H1 (cell line): Measurements from ENCODE around the gene PCDHGA7. TPM values are rescaled to one million over a fixed set of nuclear protein-coding genes. Genes with fewer than 3 reads are reported as not detected.
A peak's percentile ranks its signal among the peaks of the same experiment; 100 is the strongest.
"Not testable (repeated sequence)": the region's sequence is repeated elsewhere in the genome, so short reads cannot be mapped to it uniquely, and the experiment has no call there.

Experiments
- CTCF ChIA-PET: fragments of 300-600 bp; sonication (Branson Sonifier 250); formaldehyde crosslinking; loops from one replicate; lab custom pipeline; 2021; ENCODE audit not compliant: partially characterized antibody; lab: Charles Lee
- POLR2A ChIA-PET: fragments of 300-600 bp; sonication (Branson Sonifier 250); formaldehyde crosslinking; loops from one replicate; lab custom pipeline; 2021; ENCODE audit warnings: inconsistent platforms; ENCODE audit not compliant: partially characterized antibody; lab: Charles Lee
- DNase-seq, 2 experiments: peaks; one replicate each; pipeline versions ENCODE4 v3.0.0 to v3.0.0-alpha.2; 2010 to 2022; ENCODE audit warnings: low spot score in 2 of 2, low read depth in 1 of 2, mixed read lengths in 1 of 2
- FAIRE-seq: peaks from 2 replicates; lab custom pipeline; 2011; peaks lifted over from hg19 to GRCh38; lab: Jason Lieb, UNC
- H2AFZ ChIP-seq: 2 replicates; pipeline ENCODE4 v1.8.1; 2012; ENCODE audit warnings: low read length, inconsistent platforms
- H2AK5ac ChIP-seq: 2 replicates; pipeline ENCODE4 v1.6.1; 2013; ENCODE audit warnings: low read depth, low read length
- H2BK120ac ChIP-seq: replicated peaks from 2 replicates; pipeline ENCODE3; 2013; ENCODE audit warnings: low read depth, low read length, inconsistent platforms
- H2BK12ac ChIP-seq: 2 replicates; pipeline ENCODE4 v1.6.1; 2013; ENCODE audit warnings: low read depth, low read length
- H2BK15ac ChIP-seq: 2 replicates; pipeline ENCODE4 v1.6.1; 2013; ENCODE audit warnings: low read length
- H2BK20ac ChIP-seq: 2 replicates; pipeline ENCODE4 v1.6.1; 2013; ENCODE audit warnings: low read length
- H2BK5ac ChIP-seq: 2 replicates; pipeline ENCODE4 v1.6.1; 2013; ENCODE audit warnings: low read depth, low read length
- H3K14ac ChIP-seq: 2 replicates; pipeline ENCODE4 v1.6.1; 2013; ENCODE audit warnings: inconsistent platforms; ENCODE audit not compliant: insufficient read length
- H3K18ac ChIP-seq: 2 replicates; pipeline ENCODE4 v1.6.1; 2013; ENCODE audit warnings: low read length; ENCODE audit errors: extremely low read depth
- H3K23ac ChIP-seq: 2 replicates; pipeline ENCODE4 v1.6.1; 2013; ENCODE audit warnings: inconsistent platforms; ENCODE audit not compliant: insufficient read length
- H3K23me2 ChIP-seq: 2 replicates; pipeline ENCODE4 v1.6.1; 2013; ENCODE audit warnings: low read depth, low read length
- H3K27ac ChIP-seq: 2 replicates; pipeline ENCODE4 v1.6.1; 2011; ENCODE audit warnings: low read depth, low read length, inconsistent platforms
- H3K27me3 ChIP-seq, 4 experiments: replicated peaks in 1 of 4; 1 replicate in 1 of 4; 2 replicates in 3 of 4; pipeline versions ENCODE4 v1.6.1 to v1.8.1; 2011 to 2013; ENCODE audit warnings: low read length in 3 of 4, mild to moderate bottlenecking in 3 of 4, inconsistent platforms in 2 of 4, mixed read lengths in 2 of 4, moderate library complexity in 1 of 4; ENCODE audit not compliant: control insufficient read depth in 3 of 4, insufficient read depth in 3 of 4; ENCODE audit errors: extremely low read depth in 1 of 4
- H3K36me3 ChIP-seq, 4 experiments: 2 replicates each; pipeline versions ENCODE4 v1.6.1 to v1.8.1; 2011 to 2013; ENCODE audit warnings: mild to moderate bottlenecking in 4 of 4, low read length in 3 of 4, moderate library complexity in 2 of 4, control low read depth in 1 of 4, inconsistent platforms in 1 of 4; ENCODE audit not compliant: insufficient read depth in 4 of 4, control insufficient read depth in 2 of 4
- H3K4ac ChIP-seq: replicated peaks from 2 replicates; pipeline ENCODE3; 2013; ENCODE audit warnings: low read length, low read depth, mixed read lengths, inconsistent platforms; ENCODE audit not compliant: insufficient read length
- H3K4me1 ChIP-seq, 4 experiments: replicated peaks in 1 of 4; 1 replicate in 1 of 4; 2 replicates in 3 of 4; pipeline versions ENCODE4 v1.6.1 to v1.8.1; 2011 to 2013; ENCODE audit warnings: low read length in 3 of 4, inconsistent platforms in 2 of 4, mixed read lengths in 1 of 4; ENCODE audit not compliant: insufficient read depth in 4 of 4, control insufficient read depth in 3 of 4
- H3K4me2 ChIP-seq, 2 experiments: 2 replicates each; pipeline versions ENCODE4 v1.6.1 to v1.8.1; 2011 to 2013; ENCODE audit warnings: low read depth in 2 of 2, low read length in 2 of 2, control low read depth in 1 of 2, inconsistent platforms in 1 of 2, mild to moderate bottlenecking in 1 of 2; ENCODE audit not compliant: insufficient read depth in 1 of 2
- H3K4me3 ChIP-seq, 4 experiments: fragments of 200-600, 300-600 bp in 1 of 4; sonication (generic), shearing (Covaris generic), sonication (Bioruptor Twin) in 1 of 4; 2 replicates each; pipeline versions ENCODE4 v1.5.1 to v1.8.1; 2011 to 2016; ENCODE audit warnings: low read length in 4 of 4, low read depth in 3 of 4, control low read depth in 2 of 4, inconsistent platforms in 2 of 4, mild to moderate bottlenecking in 2 of 4, mixed read lengths in 1 of 4, moderate library complexity in 1 of 4; ENCODE audit not compliant: insufficient read depth in 2 of 4; ENCODE audit errors: extremely low read depth in 1 of 4
- H3K56ac ChIP-seq: replicated peaks from 2 replicates; pipeline ENCODE3; 2013; ENCODE audit warnings: low read depth, mild to moderate bottlenecking, mixed read lengths, low read length, inconsistent platforms; ENCODE audit not compliant: insufficient read length
- H3K79me1 ChIP-seq: 2 replicates; pipeline ENCODE4 v1.6.1; 2013; ENCODE audit warnings: low read depth, low read length, control low read depth
- H3K79me2 ChIP-seq, 2 experiments: 2 replicates each; pipeline versions ENCODE4 v1.6.1 to v1.8.1; 2012 to 2013; ENCODE audit warnings: low read length in 2 of 2, mild to moderate bottlenecking in 2 of 2, inconsistent platforms in 1 of 2; ENCODE audit not compliant: insufficient read depth in 2 of 2, control insufficient read depth in 1 of 2
- H3K9ac ChIP-seq, 4 experiments: replicated peaks in 1 of 4; 1 replicate in 1 of 4; 2 replicates in 3 of 4; pipeline versions ENCODE4 v1.6.1 to v1.8.1; 2011 to 2013; ENCODE audit warnings: low read depth in 3 of 4, low read length in 3 of 4, control low read depth in 2 of 4, mild to moderate bottlenecking in 2 of 4, moderate library complexity in 2 of 4, inconsistent platforms in 1 of 4; ENCODE audit errors: extremely low read depth in 1 of 4
- H3K9me3 ChIP-seq, 2 experiments: 2 replicates each; pipeline versions ENCODE4 v1.6.1 to v1.8.1; 2012 to 2013; ENCODE audit warnings: mild to moderate bottlenecking in 2 of 2, moderate library complexity in 2 of 2, control low read depth in 1 of 2, inconsistent platforms in 1 of 2, low read depth in 1 of 2, low read length in 1 of 2, mixed read lengths in 1 of 2; ENCODE audit not compliant: insufficient read depth in 2 of 2
- H4K20me1 ChIP-seq, 2 experiments: replicated peaks in 1 of 2; 2 replicates each; pipeline versions ENCODE3 to v1.8.1; 2011 to 2013; ENCODE audit warnings: inconsistent platforms in 2 of 2, low read length in 2 of 2, mild to moderate bottlenecking in 1 of 2; ENCODE audit not compliant: insufficient read depth in 2 of 2, control insufficient read depth in 1 of 2
- H4K5ac ChIP-seq: 2 replicates; pipeline ENCODE4 v1.6.1; 2013; ENCODE audit warnings: low read length, low read depth, mixed read lengths, inconsistent platforms; ENCODE audit not compliant: insufficient read length
- H4K8ac ChIP-seq: 2 replicates; pipeline ENCODE4 v1.8.0; 2013; ENCODE audit warnings: mild to moderate bottlenecking, moderate library complexity, low read length, inconsistent platforms; ENCODE audit not compliant: insufficient read depth; ENCODE audit errors: extremely low read depth
- H4K91ac ChIP-seq: replicated peaks from 2 replicates; pipeline ENCODE3; 2013; ENCODE audit warnings: low read length, mixed read lengths, inconsistent platforms; ENCODE audit not compliant: insufficient read length
- CTCF ChIP-seq, 3 experiments: IDR thresholded peaks; 1 replicate in 2 of 3; 2 replicates in 1 of 3; pipeline versions ENCODE4 v1.5.1 to v1.6.1; 2011; ENCODE audit warnings: low read length in 3 of 3, mild to moderate bottlenecking in 3 of 3, inconsistent platforms in 2 of 3, low read depth in 1 of 3, moderate library complexity in 1 of 3; ENCODE audit not compliant: insufficient read depth in 1 of 3; ENCODE audit errors: control extremely low read depth in 1 of 3
- WGBS, 2 experiments: shearing (Covaris generic) in 1 of 2; methylation state at CpG; one replicate each; pipeline versions ENCODE4 v1.1.6 to v1.1.7; 2013 to 2015; ENCODE audit warnings: low lambda C conversion rate in 2 of 2, mixed read lengths in 2 of 2, inconsistent platforms in 1 of 2, low coverage in 1 of 2, missing lambda C conversion rate in 1 of 2; ENCODE audit not compliant: insufficient replicate concordance in 2 of 2, insufficient coverage in 1 of 2, insufficient read length in 1 of 2; ENCODE audit errors: extremely low coverage in 1 of 2, missing lambda C conversion rate in 1 of 2; 5-methylcytosine and 5-hydroxymethylcytosine counted together
- polyA plus RNA-seq, 7 experiments: library from polyadenylated mRNA; depleted of rRNA in 3 of 7; stranded (reverse) in 5 of 7; unstranded in 2 of 7; fragments of >200 nt in 5 of 7; fragments of 200-250 nt in 2 of 7; gene quantifications; 1 replicate in 5 of 7; 2 replicates in 1 of 7; 4 replicates in 1 of 7; pipeline versions ENCODE4 v1.2.1 to v1.2.3, GENCODE V29; 2011 to 2013; ENCODE audit warnings: missing spikeins in 2 of 7, mixed read lengths in 2 of 7
- total RNA-seq: library from RNA; stranded (reverse); fragmentation: NEBNext Ultra II Directional; extraction: Animal tissue kit (Norgen Biotek cat#: 25700); gene quantifications from 2 replicates; pipeline ENCODE4 v1.2.1, GENCODE V29; 2021

Gene PCDHGA7
- total and polyA plus RNA-seq, 2 of the 8 experiments (the other 6 are each of a cell fraction or from before 2014, with no cell fraction given), result 0.39 to 1.1 TPM

- peaks cover 36 to 45% of the 10 kb centered on the region in 2 experiments; a peak in 3 of 4 replicates for H3K9me3 ChIP-seq
- CTCF ChIA-PET, result interaction anchor here (0.8 to 2.9 kb wide), 8 partner anchors 12 to 146 kb away, joined by 3 to 11 read pairs (median 5); partner anchors contain the start of genes PCDHGA5, PCDHGB2 and PCDHGB4
These were observed 6.9 kb upstream of the PCDHGA7 start for GRCh38 chr5:141375444-141376155.

More at GRCh38 chr5:141375444-141376155, 6.9 kb upstream of the PCDHGA7 start:
- H3K4ac ChIP-seq, H3K23ac ChIP-seq, H2BK15ac ChIP-seq, POLR2A ChIA-PET, H4K91ac ChIP-seq, FAIRE-seq, H4K8ac ChIP-seq, H2BK20ac ChIP-seq, H3K4me1 ChIP-seq, H2BK5ac ChIP-seq, H2AK5ac ChIP-seq, H2BK12ac ChIP-seq, H2BK120ac ChIP-seq, H3K14ac ChIP-seq, H3K4me3 ChIP-seq, H3K27ac ChIP-seq, H3K36me3 ChIP-seq, H3K18ac ChIP-seq, H3K27me3 ChIP-seq, H3K9ac ChIP-seq, H4K20me1 ChIP-seq, H2AFZ ChIP-seq, H3K56ac ChIP-seq, H3K79me1 ChIP-seq, H3K79me2 ChIP-seq, H3K23me2 ChIP-seq, H3K4me2 ChIP-seq, H4K5ac ChIP-seq: not testable (repeated sequence)
- DNase-seq, result peak in 1 of 2 experiments; percentile 47
- 94% methylated on average over 24 of the region's 48 CpGs; no CpG with 5 or more reads in 1 of the 2 experiments for WGBS, 2 experiments
- TF ChIP-seq CTCF (IDR thresholded peaks at IDR 0.05; ENCODE audit: control extremely low read depth in 1 of 3, insufficient read depth in 1 of 3, low read depth in 1 of 3, low read length in 3 of 3), result peak in 2 of 3 experiments; percentile 6 to 24; a peak in 3 of 4 replicates
